HUDEP-2 (cell line): Measurements from ENCODE around the gene CLUH.
"Not testable (repeated sequence)": the region's sequence is repeated elsewhere in the genome, so short reads cannot be mapped to it uniquely, and the experiment has no call there.

Source experiments
- DNase-seq, 76 experiments: peaks; one replicate each; lab custom pipeline; 2025; ENCODE audit not compliant: unreplicated experiment in 76 of 76; lab: John Stamatoyannopoulos, UW

Gene CLUH

DNA sequence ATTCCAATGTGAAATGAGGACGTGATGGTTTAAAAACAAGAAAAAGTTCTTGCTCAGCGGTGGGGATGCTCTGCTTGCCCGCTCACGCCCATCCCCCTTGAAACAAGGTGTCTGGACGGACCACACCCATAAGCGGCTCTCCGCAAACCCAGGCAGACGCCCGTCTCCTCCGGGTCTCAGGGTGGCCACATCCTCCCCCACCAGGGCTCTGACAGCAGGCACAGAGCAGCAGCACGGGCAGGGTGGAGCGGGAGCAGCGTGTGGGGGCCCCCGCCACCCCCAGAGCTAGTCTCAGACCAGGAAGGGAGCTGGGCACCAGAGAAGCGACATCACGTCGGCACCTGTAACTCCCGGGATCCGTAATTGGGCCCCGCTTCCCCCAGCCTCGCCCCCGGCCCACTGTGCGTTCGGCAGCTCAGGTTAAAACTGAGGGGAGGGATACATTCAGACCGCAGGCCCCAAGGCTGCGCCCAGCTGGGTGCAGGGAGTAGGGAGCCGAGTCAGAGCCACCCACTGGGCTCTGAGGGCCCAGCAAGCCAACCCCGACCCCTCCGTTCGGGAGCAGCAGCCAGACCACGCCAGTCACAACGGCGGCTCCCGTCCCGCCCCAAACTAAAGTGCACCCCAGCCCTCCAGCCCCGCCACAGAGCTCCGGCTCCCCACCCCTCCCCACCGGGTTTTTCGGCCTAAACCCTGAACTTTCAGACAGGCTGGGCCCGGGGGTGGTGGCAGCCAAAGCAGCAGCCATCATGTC is 22.0 kb downstream of the CLUH start:
- DNase-seq: no peak

DNA sequence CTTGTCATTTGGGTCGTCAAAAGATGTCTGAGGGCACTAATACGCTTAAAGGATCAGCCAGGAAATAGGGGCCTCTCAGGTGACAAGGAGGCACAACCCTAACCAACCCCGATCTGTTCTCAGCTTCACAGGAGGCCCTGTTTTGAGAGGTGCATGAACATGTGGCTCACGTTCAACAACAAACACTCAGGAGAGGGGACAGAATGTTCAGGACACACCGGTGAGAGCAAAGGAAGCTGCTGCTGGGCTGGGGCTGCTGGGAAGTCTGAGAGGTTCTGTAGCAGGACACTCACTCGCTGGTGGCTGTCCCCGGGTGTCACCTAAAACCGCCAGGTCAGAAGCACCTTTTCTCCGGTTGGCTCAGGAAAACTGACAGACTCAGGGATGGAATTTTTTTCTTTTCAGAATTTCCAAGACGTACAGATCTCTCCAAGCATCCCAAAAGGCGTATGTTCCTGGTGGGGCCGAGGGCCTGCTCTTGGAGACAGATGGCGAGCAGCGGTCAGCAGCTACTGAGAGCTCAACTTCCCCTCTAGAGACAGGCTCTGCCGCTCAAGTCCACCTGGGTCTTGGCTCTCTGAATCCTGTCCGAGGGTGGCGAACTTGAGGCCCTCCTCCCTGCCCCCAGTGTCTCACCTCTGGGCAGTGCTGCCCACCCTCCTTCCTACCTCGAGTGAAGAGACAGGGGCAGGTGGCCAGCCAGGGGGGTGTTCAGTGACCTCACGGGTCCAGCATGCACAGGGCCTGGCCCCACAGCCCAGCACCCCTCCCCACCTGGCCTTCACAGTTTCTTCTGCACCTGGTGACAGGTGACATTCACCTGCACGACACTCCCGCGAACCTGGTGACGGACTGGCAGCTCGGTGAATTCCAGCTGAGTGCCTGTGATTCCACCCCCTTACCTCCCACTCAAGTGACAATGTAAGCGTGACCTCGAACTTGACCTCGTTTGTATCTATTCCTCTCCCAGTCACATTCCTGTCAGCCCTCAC is 22.9 kb downstream of the CLUH start:
- no peak for DNase-seq

DNA sequence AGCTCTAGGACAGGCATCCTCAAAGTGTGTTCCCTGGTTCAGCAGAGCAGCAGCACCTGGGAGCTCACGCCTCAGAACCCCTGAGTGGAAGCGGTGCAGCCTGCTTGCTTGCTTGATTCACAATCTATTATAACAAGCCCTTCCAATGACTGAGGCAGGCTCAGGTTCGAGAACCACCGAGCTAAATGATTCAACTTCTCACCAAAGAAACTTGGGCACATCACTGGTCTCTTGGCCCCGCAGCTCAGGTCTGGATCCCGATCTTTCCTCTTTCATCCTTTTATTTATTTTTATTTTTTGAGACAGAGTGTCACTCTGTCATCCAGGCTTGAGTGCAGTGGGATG is 24.5 kb downstream of the CLUH start:
- no peak for DNase-seq

DNA sequence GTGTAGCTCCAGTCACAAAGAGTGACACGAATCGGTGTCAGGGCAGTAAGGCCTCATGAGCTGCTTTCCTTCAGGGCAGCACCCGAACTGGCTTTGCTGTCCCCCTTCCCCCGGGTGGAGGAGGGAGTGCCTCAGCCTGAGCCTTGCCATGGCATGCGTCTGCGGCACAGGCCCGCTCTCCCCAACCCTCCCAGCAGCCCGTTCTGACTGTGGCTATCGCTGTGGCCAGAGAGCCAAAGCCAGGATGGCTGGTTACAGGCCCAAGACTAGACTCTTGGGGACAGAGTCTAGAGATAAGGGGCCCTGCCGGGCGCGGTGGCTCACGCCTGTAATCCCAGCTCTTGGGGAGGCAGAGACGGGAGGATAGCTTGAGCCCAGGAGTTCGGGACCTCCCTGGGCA is 25.9 kb downstream of the CLUH start:
- DNase-seq: no peak

DNA sequence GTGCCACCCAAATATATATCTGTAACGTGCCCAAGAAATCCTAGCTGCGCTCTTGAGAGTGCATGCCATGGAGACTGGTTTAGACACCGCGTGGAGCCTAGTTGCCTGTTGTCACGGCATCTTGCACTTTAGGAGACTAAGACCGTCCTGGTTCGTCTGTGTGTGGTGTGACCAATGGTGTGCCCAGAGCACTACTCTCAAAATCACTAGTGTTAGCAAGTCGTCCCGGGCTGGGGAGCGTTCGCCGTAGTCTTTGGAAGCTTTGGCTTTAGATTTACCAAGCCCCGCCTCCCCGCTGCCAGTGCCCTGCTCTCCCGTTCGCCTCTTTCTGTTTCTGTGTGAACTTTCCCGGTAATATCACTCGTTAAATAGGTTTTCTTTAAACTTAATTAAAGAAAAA is 27.0 kb downstream of the CLUH start:
- no peak for DNase-seq

DNA sequence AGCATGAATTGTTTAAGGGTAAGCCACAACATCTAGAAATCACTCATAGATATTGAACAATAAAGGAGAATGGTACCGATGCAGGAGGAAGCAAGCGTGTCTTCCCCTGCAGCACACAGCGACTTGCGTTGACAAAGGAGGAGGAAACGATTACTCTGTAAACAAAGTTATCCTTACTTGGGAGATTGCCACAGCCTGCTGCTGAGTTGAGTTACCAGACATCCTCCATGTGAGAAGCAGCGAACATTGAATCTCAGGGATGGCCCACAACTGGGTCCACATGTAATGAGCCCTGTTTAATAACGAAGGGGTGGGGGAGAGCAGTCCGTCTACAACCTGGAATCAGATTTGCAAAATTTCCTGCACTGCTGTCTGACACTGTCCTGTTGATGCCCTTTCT is 27.7 kb downstream of the CLUH start:
- no peak for DNase-seq

DNA sequence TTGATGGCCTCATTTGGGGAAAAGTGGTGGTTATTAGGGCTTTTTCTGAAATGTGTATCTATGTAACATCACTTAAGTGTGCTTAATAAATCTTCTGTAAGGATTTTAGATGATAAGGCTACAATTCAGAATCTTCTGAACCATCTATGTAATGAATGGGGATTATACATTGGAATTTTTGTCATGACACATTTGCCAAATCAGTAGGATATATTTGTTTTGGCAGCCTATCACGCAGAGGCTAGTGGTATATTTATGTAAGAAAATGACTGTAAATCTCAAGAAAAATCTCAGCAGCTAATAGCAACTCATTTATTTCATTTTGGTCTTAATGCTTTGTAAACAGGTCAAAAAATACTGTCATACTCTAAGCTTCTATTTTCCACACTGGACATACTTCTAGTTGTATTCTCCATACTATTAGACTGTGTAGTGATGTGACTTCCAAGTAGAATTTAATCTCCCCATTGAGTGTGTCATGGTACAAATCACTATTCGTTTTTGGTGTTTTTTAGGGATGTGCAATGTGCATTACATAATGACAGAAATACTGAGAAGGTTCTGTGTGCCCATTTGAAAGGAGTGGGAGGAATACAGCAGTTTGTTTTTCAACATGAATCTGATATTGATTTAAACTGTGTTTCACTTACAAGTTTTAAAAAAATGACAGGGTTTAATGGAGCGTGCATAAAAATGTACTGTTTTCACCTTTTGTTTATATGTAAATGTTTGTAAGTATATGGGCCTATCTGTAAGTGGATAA is 29.2 kb downstream of the CLUH start:
- no peak for DNase-seq

DNA sequence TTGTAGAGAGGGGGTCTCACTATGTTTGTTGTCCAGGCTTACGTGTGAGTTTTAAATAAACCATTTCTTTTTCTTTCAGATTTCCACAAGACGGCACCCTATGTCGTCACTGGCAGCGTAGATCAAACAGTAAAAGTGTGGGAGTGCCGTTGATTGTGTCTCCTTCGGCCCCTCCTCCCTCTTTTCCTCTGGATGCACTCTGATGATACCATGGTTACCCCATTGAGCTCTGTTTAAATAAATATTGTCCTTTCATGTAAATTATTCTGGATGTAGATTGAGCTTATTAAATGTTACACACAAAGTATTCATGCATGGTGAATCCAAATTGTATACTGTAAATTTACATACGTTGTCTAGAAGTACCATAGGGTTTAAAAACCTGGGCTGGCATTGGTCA is 29.9 kb downstream of the CLUH start:
- no peak for DNase-seq

DNA sequence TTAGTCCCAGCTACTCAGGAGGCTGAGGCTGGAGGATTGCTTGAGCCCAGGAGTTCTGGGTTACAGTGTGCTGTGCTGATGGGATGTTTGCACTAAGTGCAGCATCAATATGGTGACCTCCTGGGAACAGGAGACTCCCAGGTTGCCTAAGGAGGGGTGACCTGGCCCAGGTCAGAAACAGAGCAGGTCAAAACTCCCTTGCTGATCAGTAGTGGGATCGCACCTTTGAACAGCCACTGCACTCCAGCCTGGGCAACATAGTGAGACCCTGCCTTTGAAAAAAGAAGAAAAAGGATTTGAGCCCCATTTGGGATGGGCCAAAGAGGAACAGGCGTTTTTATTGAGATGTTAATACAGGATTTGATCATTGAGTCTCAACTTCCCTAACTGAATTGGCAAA is 30.6 kb downstream of the CLUH start:
- no peak for DNase-seq

DNA sequence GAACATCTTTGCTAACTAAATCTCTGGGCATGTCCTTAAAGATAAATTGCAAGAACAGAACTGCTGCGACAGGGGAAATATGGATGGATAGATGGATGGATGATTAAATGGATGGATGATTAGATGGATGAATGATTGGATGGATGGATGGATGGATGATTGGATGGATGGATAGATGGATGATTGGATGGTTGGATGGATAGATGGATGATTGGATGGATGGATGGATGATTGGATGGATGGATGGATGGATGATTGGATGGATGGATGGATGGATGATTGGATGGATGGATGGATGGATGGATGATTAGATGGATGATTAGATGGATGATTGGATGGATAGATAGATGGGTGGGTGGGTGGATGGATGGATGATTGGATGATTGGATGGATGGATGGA is 32.3 kb downstream of the CLUH start:
- not testable (repeated sequence) for DNase-seq

DNA sequence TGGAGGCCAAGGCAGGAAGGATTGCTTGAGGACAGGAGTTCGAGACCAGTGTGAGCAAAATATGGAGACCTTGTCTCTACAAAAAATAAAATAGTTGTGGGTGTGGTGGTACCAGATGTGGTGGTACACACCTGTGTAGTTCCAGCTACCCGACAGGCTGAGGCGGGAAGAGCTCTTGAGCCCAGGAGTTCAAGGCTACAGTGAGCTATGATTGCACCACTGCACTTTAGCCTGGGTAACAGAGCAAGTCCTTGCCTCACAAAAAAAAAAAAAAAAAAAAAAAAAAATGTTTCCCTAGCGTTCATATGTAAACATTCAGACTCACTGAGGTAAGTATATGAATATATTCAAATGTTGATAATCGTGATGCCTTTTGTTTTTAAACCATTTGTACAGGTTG is 39.5 kb downstream of the CLUH start:
- DNase-seq: no peak

DNA sequence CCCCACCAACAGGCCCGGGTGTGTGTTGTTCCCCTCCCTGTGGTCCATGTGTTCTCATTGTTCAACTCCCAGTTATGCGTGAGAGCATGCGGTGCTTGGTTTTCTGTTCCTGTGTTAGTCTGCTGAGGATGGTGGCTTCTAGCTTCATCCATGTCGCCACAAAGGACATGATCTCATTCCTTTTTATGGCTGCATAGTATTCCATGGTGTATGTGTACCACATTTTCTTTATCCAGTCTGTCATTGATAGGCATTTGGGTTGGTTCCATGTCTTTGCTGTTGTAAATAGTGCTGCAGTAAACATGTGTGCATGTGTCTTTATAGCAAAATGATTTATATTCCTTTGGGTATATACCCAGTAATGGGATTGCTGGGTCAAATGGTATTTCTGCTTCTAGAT is 51.2 kb downstream of the CLUH start:
- DNase-seq: not testable (repeated sequence)

DNA sequence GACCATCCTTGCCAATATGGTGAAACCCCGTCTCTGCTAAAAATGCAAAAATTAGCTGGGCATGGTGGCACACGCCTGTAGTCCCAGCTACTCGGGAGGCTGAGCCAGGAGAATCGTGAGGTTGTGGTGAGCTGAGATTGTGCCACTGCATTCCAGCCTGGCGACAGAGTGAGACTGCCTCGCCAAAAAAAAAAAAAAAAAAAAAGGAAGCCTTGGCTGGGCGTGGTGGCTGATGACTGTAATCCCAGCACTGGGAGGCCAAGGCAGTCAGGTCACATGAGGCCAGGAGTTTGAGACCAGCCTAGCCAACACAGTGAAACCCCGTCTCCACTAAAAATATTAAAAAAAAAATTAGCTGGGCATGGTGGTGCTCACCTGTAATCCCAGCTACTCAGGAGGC is 52.2 kb downstream of the CLUH start:
- peak in 9 of 76 experiments; percentile 1 to 18 (median 6) for DNase-seq

DNA sequence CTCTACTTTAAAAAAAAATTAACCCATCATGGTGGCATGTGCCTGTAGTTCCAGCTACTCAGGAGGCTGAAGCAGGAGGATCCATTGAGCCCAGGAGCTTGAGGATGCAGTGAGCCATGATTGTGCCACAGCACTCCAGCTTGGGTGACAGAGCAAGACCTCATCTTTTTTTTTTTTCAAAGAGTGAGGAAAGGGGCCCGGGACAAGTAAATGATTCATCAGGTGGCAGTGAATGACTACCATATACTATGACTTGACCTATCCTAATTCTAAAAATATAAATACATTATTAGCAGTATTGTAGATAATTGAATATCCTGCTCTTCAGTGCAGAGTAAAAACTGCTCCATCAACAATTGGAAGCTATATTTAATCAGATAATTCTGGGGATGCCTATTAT is 55.3 kb downstream of the CLUH start:
- DNase-seq: no peak

DNA sequence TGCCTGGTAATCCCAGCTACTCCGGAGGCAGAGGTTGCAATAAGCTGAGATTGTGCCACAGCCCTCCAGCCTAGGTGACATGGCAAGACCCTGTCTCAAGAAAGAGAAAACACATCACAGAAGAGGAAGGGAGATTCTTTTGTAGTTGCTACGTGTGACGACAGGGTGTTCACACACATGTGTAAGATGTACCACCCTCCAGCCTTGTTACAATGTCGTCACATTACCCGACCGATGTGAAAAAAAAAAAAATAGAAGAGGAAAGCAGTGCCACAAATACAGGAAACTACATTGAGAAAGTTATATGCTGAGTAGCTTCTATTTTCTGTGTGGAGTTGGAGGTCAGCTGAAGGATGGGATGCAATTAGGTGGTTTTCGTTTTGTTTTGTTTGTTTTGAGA is 56.0 kb downstream of the CLUH start:
- DNase-seq: no peak

DNA sequence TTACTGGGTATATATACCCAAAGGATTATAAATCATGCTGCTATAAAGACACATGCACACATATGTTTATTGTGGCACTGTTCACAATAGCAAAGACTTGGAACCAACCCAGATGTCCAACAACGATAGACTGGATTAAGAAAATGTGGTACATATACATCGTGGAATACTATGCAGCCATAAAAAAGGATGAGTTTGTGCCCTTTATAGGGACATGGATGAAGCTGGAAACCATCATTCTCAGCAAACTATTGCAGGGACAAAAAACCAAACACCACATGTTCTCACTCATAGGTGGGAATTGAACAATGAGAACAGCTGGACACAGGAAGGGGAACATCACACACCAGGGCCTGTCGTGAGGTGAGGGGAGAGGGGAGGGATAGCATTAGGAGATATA is 58.7 kb downstream of the CLUH start:
- not testable (repeated sequence) for DNase-seq

DNA sequence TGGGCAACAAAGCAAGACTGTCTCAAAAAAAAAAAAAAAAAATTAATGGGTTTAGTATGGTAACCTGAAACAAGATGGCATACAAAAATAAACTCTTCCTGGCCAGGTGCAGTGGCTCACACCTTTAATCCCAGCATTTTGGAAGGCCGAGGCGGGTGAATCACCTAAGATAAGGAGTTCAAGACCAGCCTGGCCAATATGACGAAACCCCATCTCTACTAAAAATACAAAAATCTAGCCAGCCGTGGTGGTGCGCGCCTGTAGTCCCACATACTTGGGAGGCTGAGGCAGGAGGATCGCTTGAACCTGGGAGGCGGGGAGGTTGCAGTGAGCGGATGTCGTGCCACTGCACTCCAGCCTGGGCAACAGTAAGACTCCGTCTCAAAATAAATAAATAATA is 62.4 kb downstream of the CLUH start:
- DNase-seq: no peak

DNA sequence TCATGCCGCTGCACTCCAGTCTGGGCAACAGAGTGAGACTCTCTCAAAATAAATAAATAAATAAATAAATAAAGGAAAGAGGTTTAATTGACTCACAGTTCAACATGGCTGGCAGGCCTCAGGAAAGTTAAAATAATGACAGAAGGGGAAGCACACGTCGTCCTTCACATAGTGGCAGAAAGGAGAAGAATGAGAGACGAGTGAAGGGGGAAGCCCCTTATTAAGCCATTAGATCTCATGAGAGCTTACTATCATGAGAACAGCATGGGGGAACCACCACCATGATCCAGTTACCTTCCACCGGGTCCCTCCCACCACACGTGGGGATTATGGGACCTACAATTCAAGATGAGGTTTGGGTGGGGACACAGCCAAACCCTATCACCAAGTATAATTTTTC is 63.6 kb downstream of the CLUH start:
- no peak for DNase-seq

DNA sequence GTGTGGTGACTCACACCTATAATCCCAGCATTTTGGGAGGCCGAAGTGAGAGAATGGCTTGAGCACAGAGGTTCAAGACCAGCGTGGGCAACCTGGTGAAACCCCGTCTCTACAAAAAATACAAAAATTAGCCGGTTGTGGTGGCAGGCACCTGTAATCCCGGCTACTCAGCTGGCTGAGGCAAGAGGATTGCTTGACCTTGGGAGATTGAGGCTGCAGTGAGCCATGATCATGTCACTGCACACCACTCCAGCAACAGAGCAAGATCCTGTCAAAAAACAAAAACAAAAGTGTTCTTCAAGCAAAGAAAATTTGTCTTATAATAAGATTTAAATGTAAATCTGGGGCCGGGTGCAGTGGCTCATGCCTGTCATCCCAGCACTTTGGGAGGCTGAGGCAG is 66.6 kb downstream of the CLUH start:
- DNase-seq: no peak
